HL-60 (cell line): ENCODE measurements around the gene STRADB.

Experiments used
- DNase-seq, 2 experiments: peaks; one replicate each; pipeline ENCODE4 v3.0.0-alpha.2; 2010 to 2020; ENCODE audit warnings: low read depth in 1 of 2, low spot score in 1 of 2
- H3K27ac ChIP-seq: fragments of 250-450 bp; sonication (Bioruptor Pico); replicated peaks from 2 replicates; pipeline ENCODE4 v1.5.1; 2020; ENCODE audit warnings: mild to moderate bottlenecking, moderate library complexity
- H3K27me3 ChIP-seq: fragments of 250-450 bp; sonication (Bioruptor Pico); 2 replicates; pipeline ENCODE4 v1.5.1; 2021; ENCODE audit warnings: mild to moderate bottlenecking, moderate library complexity; ENCODE audit not compliant: insufficient read depth, poor library complexity, severe bottlenecking
- H3K4me3 ChIP-seq: replicated peaks from 2 replicates; pipeline ENCODE4 v1.5.1; 2011; ENCODE audit warnings: mild to moderate bottlenecking, control low read depth, low read length; ENCODE audit not compliant: insufficient read depth
- GABPA ChIP-seq: IDR thresholded peaks from 2 replicates; pipeline ENCODE4 v1.6.1; 2012; ENCODE audit warnings: low read depth
- POLR2AphosphoS5 ChIP-seq: IDR thresholded peaks from 2 replicates; pipeline ENCODE4 v1.6.1; 2012; ENCODE audit warnings: low read depth
- SPI1 ChIP-seq: IDR thresholded peaks from 2 replicates; pipeline ENCODE4 v1.6.1; 2012; ENCODE audit warnings: low read depth, mild to moderate bottlenecking, borderline replicate concordance
- TF ChIP-seq, protein P1 (sequence below): IDR thresholded peaks from 2 replicates; pipeline ENCODE4 v1.6.1; 2012; ENCODE audit warnings: low read depth; ENCODE audit not compliant: insufficient replicate concordance
- TF ChIP-seq, protein P2 (sequence below): IDR thresholded peaks from one replicate; pipeline ENCODE4 v1.5.1; 2011; ENCODE audit warnings: low read length, control low read depth, inconsistent platforms; ENCODE audit not compliant: insufficient read depth

STRADB gene

DNA sequence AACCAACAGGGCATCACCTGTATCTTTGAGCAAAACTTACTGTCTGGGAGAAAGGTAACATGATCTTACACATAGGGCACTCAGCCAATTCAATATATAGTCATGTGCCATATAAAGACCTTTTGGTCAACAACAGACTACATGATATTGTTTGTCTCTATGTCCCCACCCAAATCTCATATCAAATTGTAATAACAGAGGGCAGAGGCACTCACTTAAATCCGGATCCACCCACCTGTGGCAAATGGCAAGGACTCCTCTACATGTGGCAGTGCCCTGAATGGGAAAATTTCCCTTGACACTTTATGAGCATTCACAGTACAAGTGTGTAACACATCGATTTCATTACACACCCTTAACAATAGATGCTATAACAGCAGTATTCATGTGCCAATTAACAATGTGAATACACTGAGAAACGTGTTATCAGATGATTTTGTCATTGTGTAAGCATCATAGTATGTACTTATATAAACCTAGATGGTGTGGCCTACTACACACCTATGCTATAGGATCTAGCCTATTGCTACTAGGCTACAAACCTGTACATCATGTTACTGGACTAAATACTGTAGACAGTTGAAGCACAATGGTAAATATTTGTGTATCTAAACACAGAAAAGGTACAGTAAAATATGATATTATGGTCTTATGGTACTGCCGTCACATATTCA, 64.2 kb downstream of the STRADB start:
- Histone ChIP-seq H3K27me3 (no peaks in the 10 kb centered on the region), H3K27ac (no peak overlapping the region), H3K4me3 (no peak overlapping the region)
- TF ChIP-seq, protein P1, sequence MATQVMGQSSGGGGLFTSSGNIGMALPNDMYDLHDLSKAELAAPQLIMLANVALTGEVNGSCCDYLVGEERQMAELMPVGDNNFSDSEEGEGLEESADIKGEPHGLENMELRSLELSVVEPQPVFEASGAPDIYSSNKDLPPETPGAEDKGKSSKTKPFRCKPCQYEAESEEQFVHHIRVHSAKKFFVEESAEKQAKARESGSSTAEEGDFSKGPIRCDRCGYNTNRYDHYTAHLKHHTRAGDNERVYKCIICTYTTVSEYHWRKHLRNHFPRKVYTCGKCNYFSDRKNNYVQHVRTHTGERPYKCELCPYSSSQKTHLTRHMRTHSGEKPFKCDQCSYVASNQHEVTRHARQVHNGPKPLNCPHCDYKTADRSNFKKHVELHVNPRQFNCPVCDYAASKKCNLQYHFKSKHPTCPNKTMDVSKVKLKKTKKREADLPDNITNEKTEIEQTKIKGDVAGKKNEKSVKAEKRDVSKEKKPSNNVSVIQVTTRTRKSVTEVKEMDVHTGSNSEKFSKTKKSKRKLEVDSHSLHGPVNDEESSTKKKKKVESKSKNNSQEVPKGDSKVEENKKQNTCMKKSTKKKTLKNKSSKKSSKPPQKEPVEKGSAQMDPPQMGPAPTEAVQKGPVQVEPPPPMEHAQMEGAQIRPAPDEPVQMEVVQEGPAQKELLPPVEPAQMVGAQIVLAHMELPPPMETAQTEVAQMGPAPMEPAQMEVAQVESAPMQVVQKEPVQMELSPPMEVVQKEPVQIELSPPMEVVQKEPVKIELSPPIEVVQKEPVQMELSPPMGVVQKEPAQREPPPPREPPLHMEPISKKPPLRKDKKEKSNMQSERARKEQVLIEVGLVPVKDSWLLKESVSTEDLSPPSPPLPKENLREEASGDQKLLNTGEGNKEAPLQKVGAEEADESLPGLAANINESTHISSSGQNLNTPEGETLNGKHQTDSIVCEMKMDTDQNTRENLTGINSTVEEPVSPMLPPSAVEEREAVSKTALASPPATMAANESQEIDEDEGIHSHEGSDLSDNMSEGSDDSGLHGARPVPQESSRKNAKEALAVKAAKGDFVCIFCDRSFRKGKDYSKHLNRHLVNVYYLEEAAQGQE: no peak
- TF ChIP-seq GABPA: no peak
- no peak for TF ChIP-seq POLR2AphosphoS5
- TF ChIP-seq, protein P2, sequence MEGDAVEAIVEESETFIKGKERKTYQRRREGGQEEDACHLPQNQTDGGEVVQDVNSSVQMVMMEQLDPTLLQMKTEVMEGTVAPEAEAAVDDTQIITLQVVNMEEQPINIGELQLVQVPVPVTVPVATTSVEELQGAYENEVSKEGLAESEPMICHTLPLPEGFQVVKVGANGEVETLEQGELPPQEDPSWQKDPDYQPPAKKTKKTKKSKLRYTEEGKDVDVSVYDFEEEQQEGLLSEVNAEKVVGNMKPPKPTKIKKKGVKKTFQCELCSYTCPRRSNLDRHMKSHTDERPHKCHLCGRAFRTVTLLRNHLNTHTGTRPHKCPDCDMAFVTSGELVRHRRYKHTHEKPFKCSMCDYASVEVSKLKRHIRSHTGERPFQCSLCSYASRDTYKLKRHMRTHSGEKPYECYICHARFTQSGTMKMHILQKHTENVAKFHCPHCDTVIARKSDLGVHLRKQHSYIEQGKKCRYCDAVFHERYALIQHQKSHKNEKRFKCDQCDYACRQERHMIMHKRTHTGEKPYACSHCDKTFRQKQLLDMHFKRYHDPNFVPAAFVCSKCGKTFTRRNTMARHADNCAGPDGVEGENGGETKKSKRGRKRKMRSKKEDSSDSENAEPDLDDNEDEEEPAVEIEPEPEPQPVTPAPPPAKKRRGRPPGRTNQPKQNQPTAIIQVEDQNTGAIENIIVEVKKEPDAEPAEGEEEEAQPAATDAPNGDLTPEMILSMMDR: no peak
- TF ChIP-seq SPI1: no peak
- no peak for DNase-seq

DNA sequence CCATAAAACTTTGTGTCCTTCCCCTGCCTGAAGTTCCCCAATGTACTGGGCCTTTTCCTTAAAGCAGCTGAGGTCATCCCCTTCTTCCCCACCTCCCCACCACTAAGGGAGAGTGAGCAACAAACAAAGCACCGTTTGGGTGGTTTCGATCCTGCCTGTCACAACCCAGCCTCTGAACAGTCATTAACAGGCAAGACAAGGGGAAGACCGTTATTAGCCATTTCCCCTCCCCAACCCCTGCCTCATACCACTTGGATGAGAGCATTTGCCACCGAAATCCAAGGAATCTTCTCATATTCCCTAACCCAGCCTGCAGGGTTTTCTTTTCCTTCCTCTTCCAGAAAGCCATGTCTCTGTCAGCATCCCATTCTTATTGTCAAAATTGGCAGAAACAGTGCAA, 65.6 kb downstream of the STRADB start:
- H3K4me3 ChIP-seq: no peak overlapping the region
- no peak for DNase-seq
- H3K27ac ChIP-seq: no peak overlapping the region
- TF ChIP-seq, protein P2: no peak
- TF ChIP-seq POLR2AphosphoS5 (no peak), SPI1 (no peak), GABPA (no peak)
- TF ChIP-seq, protein P1: no peak
- no peaks in the 10 kb centered on the region for H3K27me3 ChIP-seq

DNA sequence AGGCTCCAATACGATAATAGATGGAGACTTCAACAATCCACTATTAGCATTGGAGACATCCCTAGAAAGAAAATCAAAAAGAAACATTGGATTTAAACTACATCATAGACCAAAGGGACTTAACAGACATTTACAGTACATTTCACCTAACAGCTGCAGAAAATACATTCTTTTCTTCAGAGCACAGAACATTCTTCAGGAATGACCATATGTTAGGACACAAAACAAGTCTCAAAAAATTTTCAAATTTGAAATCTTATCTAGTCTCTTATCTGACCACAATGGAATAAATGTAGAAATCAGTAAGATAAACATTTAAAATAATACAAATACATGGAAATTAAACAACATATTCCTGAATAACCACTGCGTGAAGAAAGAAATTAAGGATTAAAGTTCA, 68.7 kb downstream of the STRADB start:
- DNase-seq: no peak
- H3K27ac ChIP-seq: no peak overlapping the region
- H3K4me3 ChIP-seq: no peak overlapping the region
- TF ChIP-seq GABPA: no peak
- TF ChIP-seq, protein P1: no peak
- no peak for TF ChIP-seq SPI1
- TF ChIP-seq, protein P2: no peak
- no peak for TF ChIP-seq POLR2AphosphoS5
- no peaks in the 10 kb centered on the region for H3K27me3 ChIP-seq
